Measurements from ENCODE around the gene IPO9. TPM values are rescaled to one million over a fixed set of nuclear protein-coding genes. Genes with fewer than 3 reads are reported as not detected.

IPO9 gene
- total RNA-seq, 1 experiment from 2014 or later = 106 TPM

GRCh38 chr1:201930803-201931202 is 101.8 kb downstream of the IPO9 start:
- Histone ChIP-seq H3K4me1 (ENCODE audit: control insufficient read depth, insufficient read depth, low read length) (no peaks in the 10 kb centered on the region), H3K27me3 (ENCODE audit: control insufficient read depth, insufficient read depth, low read length) (peaks cover 6% of the 10 kb centered on the region), H3K36me3 (ENCODE audit: control insufficient read depth, insufficient read depth, low read length) (no peaks in the 10 kb centered on the region), H3K27ac (ENCODE audit: low read length) (no peak overlapping the region), H3K4me3 (ENCODE audit: low read depth in 2 of 2, low read length in 2 of 2) (no peak overlapping the region), H3K9me3 (ENCODE audit: control insufficient read depth, insufficient read depth, low read depth, low read length) (no peaks in the 10 kb centered on the region)
- intact Hi-C loops (cut with micrococcal nuclease; ENCODE audit: unreplicated experiment) = no loop called here
- DNase-seq (ENCODE audit: low read depth, low spot score) (no peak), ATAC-seq (no peak)
- ChIA-PET CTCF (no interaction called here), POLR2A (no interaction called here)
- TF ChIP-seq CTCF (IDR thresholded peaks at IDR 0.05) (no peak), TCF7L2 (IDR thresholded peaks at IDR 0.05; ENCODE audit: low read depth, low read length) (no peak), REST (IDR thresholded peaks at IDR 0.05; ENCODE audit: insufficient read depth in 1 of 2, low read depth in 2 of 2, low read length in 1 of 2) (no peak), POLR2AphosphoS5 (IDR thresholded peaks at IDR 0.05; ENCODE audit: low read depth, low read length) (no peak), SIN3A (IDR thresholded peaks at IDR 0.05; ENCODE audit: borderline replicate concordance, insufficient read depth, low read depth, low read length) (no peak)
- BruUV-seq (replicated peaks) = no TSS peak
- in situ Hi-C loops (cut with HindIII; ENCODE audit: low pct_unique_long_range_greater_than_20kb, low sequenced_read_pairs) = no loop called here

Small RNA genes within 50 kb of the gene (microRNA-seq; reads per million reads assigned to microRNA genes)
- gene MIR1231 (ENCODE audit: unreplicated experiment) (not detected), gene MIR6739 (ENCODE audit: unreplicated experiment) (not detected)

Other genes with a start within 250 kb of the IPO9 start
- 38.2 TPM for gene SHISA4, start 59.7 kb downstream of the IPO9 start, total RNA-seq (2021; ENCODE audit: unreplicated experiment)
- gene LMOD1, start 117.4 kb downstream of the IPO9 start, total RNA-seq (2021; ENCODE audit: unreplicated experiment) = 0.13 TPM
- 118 TPM for gene TIMM17A, start 126.3 kb downstream of the IPO9 start, total RNA-seq (2021; ENCODE audit: unreplicated experiment)
- 99.8 TPM for gene RNPEP, start 153.5 kb downstream of the IPO9 start, total RNA-seq (2021; ENCODE audit: unreplicated experiment)
- 126 TPM for gene ELF3, start 181.4 kb downstream of the IPO9 start, total RNA-seq (2021; ENCODE audit: unreplicated experiment)